ENCODE data around the gene STK4. TPM values are rescaled to one million over a fixed set of nuclear protein-coding genes. Genes with fewer than 3 reads are reported as not detected.

Gene STK4
- total RNA-seq, 1 experiment from 2014 or later, result 43.0 TPM

DNA sequence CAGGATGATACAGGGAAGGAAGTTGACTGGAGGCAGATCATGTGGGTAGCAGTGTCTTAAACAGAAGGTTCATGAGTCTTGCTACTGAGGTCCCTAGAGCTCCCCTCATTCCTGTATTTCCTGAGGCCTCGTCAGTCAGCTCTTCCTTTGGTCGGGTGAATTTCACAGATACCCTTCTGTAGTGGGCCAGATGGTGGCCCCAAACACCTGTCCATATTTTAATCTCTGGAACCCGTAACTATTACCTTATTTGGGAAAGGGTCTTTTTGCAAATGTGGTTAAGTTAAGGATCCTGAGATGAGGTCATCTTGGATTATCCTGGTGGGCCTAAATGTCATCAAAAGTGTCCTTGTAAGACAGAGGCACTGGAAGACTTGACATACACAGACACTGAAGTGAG, 125.1 kb downstream of the STK4 start:
- H3K27me3 ChIP-seq (ENCODE audit: insufficient read depth, low read length), result no peaks in the 10 kb centered on the region
- no peak overlapping the region for H3K4ac ChIP-seq (ENCODE audit: low read depth, low read length)
- H3K79me1 ChIP-seq (ENCODE audit: insufficient read depth, low read depth, low read length, poor library complexity, severe bottlenecking), result no peaks in the 10 kb centered on the region
- Mint-ChIP-seq H3K27ac (no peak overlapping the region), H3K27me3 (ENCODE audit: low read depth) (peaks cover 2% of the 10 kb centered on the region), H3K4me3 (no peak overlapping the region), H3K36me3 (ENCODE audit: insufficient read depth in 1 of 3, low read depth in 3 of 3) (no peaks in the 10 kb centered on the region), H3K9me3 (no peaks in the 10 kb centered on the region), H3K4me1 (peaks cover 7 to 9% of the 10 kb centered on the region in 2 experiments)
- no peak overlapping the region for H3K4me2 ChIP-seq (ENCODE audit: insufficient read depth, insufficient read length, low read length)
- H4K91ac ChIP-seq (ENCODE audit: insufficient read length, low read depth, low read length), result no peak overlapping the region
- no peak overlapping the region for H2BK20ac ChIP-seq (ENCODE audit: low read depth, low read length, poor library complexity, severe bottlenecking)
- no peak overlapping the region for H2BK120ac ChIP-seq (ENCODE audit: low read depth, low read length, poor library complexity, severe bottlenecking)
- no peak overlapping the region for H2BK12ac ChIP-seq (ENCODE audit: insufficient read length, low read depth, low read length)
- no peaks in the 10 kb centered on the region for H3K9me3 ChIP-seq (ENCODE audit: control insufficient read depth, low read depth, low read length)
- H3K23ac ChIP-seq (ENCODE audit: insufficient read length, low read depth, low read length), result no peak overlapping the region
- no peak overlapping the region for H3K56ac ChIP-seq (ENCODE audit: insufficient read length, low read depth, low read length)
- no peak overlapping the region for H3K14ac ChIP-seq (ENCODE audit: insufficient read depth, low read length)
- H2BK5ac ChIP-seq (ENCODE audit: insufficient read length, low read length), result no peak overlapping the region
- H3K27ac ChIP-seq (ENCODE audit: insufficient read length, low read depth, low read length), result no peak overlapping the region
- no peak overlapping the region for H3T11ph ChIP-seq (ENCODE audit: low read length)
- TF ChIP-seq, protein P1, sequence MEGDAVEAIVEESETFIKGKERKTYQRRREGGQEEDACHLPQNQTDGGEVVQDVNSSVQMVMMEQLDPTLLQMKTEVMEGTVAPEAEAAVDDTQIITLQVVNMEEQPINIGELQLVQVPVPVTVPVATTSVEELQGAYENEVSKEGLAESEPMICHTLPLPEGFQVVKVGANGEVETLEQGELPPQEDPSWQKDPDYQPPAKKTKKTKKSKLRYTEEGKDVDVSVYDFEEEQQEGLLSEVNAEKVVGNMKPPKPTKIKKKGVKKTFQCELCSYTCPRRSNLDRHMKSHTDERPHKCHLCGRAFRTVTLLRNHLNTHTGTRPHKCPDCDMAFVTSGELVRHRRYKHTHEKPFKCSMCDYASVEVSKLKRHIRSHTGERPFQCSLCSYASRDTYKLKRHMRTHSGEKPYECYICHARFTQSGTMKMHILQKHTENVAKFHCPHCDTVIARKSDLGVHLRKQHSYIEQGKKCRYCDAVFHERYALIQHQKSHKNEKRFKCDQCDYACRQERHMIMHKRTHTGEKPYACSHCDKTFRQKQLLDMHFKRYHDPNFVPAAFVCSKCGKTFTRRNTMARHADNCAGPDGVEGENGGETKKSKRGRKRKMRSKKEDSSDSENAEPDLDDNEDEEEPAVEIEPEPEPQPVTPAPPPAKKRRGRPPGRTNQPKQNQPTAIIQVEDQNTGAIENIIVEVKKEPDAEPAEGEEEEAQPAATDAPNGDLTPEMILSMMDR (conservative IDR thresholded peaks at IDR 0.05), result no peak
- H4K20me1 ChIP-seq (ENCODE audit: control insufficient read depth, insufficient read depth, insufficient read length), result no peaks in the 10 kb centered on the region
- no CpG with 5 or more reads among the region's 3 CpGs for WGBS (ENCODE audit: extremely low coverage, insufficient read length, low lambda C conversion rate)
- no peaks in the 10 kb centered on the region for H3K4me1 ChIP-seq (ENCODE audit: insufficient read depth, low read length)
- no peak for DNase-seq
- H2AK5ac ChIP-seq (ENCODE audit: insufficient read length, low read length), result no peak overlapping the region
- no peaks in the 10 kb centered on the region; the same call in 1 of the 2 replicates for H3K79me2 ChIP-seq (ENCODE audit: insufficient read depth, low read length)
- no peaks in the 10 kb centered on the region for H3K23me2 ChIP-seq (ENCODE audit: insufficient read length, low read depth, low read length, poor library complexity, severe bottlenecking)
- no peak overlapping the region for H4K5ac ChIP-seq (ENCODE audit: insufficient read length, low read depth, low read length)
- H3K18ac ChIP-seq (ENCODE audit: insufficient read length, low read depth, low read length), result no peak overlapping the region
- H4K8ac ChIP-seq (replicated peaks; ENCODE audit: insufficient read length, low read depth, low read length), result no peak overlapping the region
- no peak overlapping the region for H2BK15ac ChIP-seq (ENCODE audit: low read depth, low read length)
- H2AFZ ChIP-seq (ENCODE audit: low read length), result no peak overlapping the region
- no peak overlapping the region for H3K9ac ChIP-seq (ENCODE audit: extremely low read depth, insufficient read length, low read length)

Data from H9 (cell line).